ENCODE data around the gene UBE2G1. TPM values are rescaled to one million over a fixed set of nuclear protein-coding genes. Genes with fewer than 3 reads are reported as not detected.
A peak's percentile ranks its signal among the peaks of the same experiment; 100 is the strongest.

The UBE2G1 gene
- total RNA-seq, 4 donors from 2014 or later: 26.4 to 54.1 (median 35.7) TPM

DNA sequence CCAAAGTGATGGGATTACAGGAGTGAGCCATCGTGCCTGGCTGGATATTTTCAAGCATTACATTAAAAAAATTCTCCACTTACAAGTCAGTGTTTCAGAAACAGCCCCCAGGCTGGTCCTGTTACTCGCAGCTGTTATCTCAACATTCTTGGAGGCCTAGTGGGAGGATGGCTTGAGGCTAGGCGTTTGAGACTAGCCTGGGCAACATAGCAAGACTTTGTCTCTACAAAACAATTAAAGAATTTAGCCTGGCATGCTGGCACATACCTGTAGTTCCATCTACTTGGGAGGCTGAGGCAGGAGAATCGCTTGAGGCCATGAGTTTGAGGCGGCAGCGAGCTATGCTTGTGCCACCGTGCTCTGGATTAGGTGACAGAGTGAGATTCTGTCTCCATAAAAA is 40.7 kb upstream of the UBE2G1 start:
- H3K4me1 ChIP-seq: no peaks in the 10 kb centered on the region
- TF ChIP-seq POLR2A (IDR thresholded peaks at IDR 0.05): no peak
- TF ChIP-seq, protein P1, sequence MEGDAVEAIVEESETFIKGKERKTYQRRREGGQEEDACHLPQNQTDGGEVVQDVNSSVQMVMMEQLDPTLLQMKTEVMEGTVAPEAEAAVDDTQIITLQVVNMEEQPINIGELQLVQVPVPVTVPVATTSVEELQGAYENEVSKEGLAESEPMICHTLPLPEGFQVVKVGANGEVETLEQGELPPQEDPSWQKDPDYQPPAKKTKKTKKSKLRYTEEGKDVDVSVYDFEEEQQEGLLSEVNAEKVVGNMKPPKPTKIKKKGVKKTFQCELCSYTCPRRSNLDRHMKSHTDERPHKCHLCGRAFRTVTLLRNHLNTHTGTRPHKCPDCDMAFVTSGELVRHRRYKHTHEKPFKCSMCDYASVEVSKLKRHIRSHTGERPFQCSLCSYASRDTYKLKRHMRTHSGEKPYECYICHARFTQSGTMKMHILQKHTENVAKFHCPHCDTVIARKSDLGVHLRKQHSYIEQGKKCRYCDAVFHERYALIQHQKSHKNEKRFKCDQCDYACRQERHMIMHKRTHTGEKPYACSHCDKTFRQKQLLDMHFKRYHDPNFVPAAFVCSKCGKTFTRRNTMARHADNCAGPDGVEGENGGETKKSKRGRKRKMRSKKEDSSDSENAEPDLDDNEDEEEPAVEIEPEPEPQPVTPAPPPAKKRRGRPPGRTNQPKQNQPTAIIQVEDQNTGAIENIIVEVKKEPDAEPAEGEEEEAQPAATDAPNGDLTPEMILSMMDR (IDR thresholded peaks at IDR 0.05): no peak
- no peaks in the 10 kb centered on the region for H3K36me3 ChIP-seq
- H3K27ac ChIP-seq: no peak overlapping the region
- no peaks in the 10 kb centered on the region for H3K9me3 ChIP-seq
- no peaks in the 10 kb centered on the region for H3K27me3 ChIP-seq
- no peak for DNase-seq
- no peak overlapping the region for H3K4me3 ChIP-seq

DNA sequence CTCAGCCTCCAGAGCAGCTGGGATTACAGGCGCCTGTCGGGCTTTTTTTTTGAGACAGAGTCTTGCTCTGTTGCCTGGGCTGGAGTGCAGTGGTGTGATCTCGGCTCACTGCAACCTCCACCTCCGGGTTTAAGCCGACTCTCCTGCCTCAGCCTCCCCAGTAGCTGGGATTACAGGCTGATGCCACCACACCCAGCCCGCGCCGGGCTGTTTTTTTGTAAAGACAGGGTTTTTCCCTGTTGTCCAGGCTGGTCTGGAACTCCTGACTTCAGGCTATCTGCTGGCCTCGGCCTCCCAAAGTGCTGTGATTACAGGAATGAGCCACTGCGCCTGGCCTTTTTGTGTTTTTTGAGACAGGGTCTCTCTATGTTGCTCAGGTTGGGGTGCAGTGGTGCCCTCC is 39.9 kb upstream of the UBE2G1 start:
- Histone ChIP-seq H3K4me1 (no peaks in the 10 kb centered on the region), H3K36me3 (no peaks in the 10 kb centered on the region), H3K9me3 (no peaks in the 10 kb centered on the region), H3K27me3 (no peaks in the 10 kb centered on the region), H3K4me3 (no peak overlapping the region), H3K27ac (no peak overlapping the region)
- no peak for DNase-seq
- TF ChIP-seq, protein P1 (IDR thresholded peaks at IDR 0.05): no peak
- no peak for TF ChIP-seq POLR2A (IDR thresholded peaks at IDR 0.05)

DNA sequence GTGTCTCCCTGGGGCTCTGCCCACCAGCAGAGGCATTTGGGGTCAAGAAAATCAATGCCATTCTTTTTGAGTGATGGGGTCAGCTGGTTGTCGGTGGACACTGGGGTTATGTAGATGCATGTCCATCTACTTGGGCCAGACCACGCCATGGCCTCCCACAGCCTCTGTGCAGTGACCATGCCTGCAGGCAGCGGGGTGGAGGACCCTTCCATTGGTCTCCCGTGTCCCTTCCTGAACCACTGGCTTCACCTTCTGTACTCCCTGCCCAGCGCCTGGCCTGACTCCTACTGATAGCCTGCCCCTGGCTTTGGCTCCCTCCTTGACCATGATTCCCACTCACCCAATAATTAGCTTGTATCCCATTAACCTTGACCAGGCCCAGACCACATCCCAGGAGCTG is 39.2 kb upstream of the UBE2G1 start:
- Histone ChIP-seq H3K9me3 (no peaks in the 10 kb centered on the region), H3K36me3 (no peaks in the 10 kb centered on the region), H3K27me3 (no peaks in the 10 kb centered on the region), H3K27ac (no peak overlapping the region), H3K4me3 (no peak overlapping the region), H3K4me1 (no peaks in the 10 kb centered on the region)
- no peak for TF ChIP-seq POLR2A (IDR thresholded peaks at IDR 0.05)
- TF ChIP-seq, protein P1 (IDR thresholded peaks at IDR 0.05): no peak
- DNase-seq: no peak

DNA sequence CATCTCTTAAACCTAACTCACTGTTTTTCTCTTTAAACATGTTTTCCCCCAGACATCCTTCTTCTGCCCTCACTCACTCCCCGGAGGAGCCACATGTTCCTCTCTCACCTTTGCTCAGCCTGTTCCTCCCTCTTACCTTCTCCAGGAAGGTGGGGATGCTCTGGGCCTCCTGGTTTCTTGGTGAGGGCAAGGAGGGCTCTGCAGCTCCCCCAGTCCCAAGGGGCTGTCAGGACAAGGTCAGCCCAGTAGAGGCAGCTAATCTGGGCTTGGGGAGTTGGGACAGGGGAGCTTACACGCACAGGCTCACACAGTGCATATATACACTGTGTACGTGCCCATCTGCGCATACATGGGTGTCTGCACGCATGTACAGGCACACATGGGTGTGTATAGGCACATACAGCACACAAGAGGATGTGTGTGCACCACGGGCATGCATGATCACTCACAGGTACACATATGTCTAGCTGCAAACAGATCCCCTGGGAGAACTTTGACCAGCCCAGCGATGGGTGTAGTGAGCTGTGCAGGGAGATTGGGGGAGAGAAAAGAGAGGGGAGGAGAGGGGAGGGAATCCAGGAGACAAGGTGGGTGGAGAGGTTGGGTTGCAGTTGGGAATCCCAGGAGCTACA is 38.7 kb upstream of the UBE2G1 start:
- Histone ChIP-seq H3K4me3 (no peak overlapping the region), H3K27ac (no peak overlapping the region), H3K9me3 (no peaks in the 10 kb centered on the region), H3K36me3 (no peaks in the 10 kb centered on the region), H3K4me1 (no peaks in the 10 kb centered on the region), H3K27me3 (no peaks in the 10 kb centered on the region)
- no peak for TF ChIP-seq POLR2A (IDR thresholded peaks at IDR 0.05)
- TF ChIP-seq, protein P1 (IDR thresholded peaks at IDR 0.05): no peak
- DNase-seq: no peak

DNA sequence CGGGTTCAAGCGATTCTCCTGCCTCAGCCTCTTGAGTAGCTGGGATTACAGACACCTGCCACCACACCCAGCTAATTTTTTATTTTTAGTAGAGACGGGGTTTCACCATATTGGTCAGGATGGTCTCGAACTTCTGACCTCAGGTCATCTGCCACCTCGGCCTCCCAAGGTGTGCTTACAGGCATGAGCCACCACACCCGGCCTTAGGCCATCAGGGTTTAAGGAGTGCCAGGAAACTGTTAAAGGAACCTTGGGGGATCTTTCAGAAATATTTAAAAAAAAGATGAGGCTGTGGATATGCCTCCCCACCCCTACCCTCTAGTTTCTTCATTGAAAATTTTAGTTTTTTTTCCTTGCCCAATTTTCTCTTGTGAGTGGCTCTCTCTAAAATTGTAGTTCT is 31.4 kb upstream of the UBE2G1 start:
- Histone ChIP-seq H3K9me3 (no peaks in the 10 kb centered on the region), H3K36me3 (no peaks in the 10 kb centered on the region), H3K27me3 (no peaks in the 10 kb centered on the region), H3K27ac (peak overlapping the region in 1 of 4 donors; percentile 75), H3K4me1 (peaks cover 0 to 5% (median 2%) of the 10 kb centered on the region in 4 donors), H3K4me3 (no peak overlapping the region)
- DNase-seq: no peak
- TF ChIP-seq, protein P1 (IDR thresholded peaks at IDR 0.05): no peak
- no peak for TF ChIP-seq POLR2A (IDR thresholded peaks at IDR 0.05)

DNA sequence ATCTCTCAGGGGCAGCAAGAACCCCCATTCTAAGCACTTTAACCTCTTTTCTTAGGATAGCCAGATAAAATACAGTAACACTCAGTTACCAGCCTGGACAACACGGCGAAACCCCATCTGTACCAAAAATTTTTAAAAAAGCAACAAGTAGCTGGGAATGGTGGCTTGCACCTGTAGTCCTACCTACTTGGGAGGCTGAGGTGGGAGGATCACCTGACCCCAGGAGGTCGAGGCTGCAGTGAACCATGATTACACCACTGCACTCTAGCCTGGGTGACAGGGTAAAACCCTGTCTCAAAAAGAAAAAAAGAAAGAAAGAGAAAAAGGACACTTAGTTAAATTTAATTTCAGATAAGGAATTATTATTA is 28.6 kb upstream of the UBE2G1 start:
- no peaks in the 10 kb centered on the region for H3K9me3 ChIP-seq
- TF ChIP-seq POLR2A (IDR thresholded peaks at IDR 0.05): no peak
- TF ChIP-seq, protein P1 (IDR thresholded peaks at IDR 0.05): no peak
- no peaks in the 10 kb centered on the region for H3K27me3 ChIP-seq
- no peaks in the 10 kb centered on the region for H3K36me3 ChIP-seq
- H3K27ac ChIP-seq: peak overlapping the region in 1 of 4 donors; percentile 75
- peaks cover 0 to 5% (median 2%) of the 10 kb centered on the region in 4 donors for H3K4me1 ChIP-seq
- H3K4me3 ChIP-seq: no peak overlapping the region
- DNase-seq: no peak

All from Peyer's patch (tissue), 4 donors.